HL-60/S4 (cell line): ENCODE data around the gene MPPED1.

ENCODE experiments used
- in situ Hi-C: fragments of 300-500 bp; cut with MboI; formaldehyde crosslinking; loops from 2 replicates; pipeline ENCODE4 v1.14.3; 2022; ENCODE audit warnings: low sequenced_read_pairs

Gene MPPED1

DNA sequence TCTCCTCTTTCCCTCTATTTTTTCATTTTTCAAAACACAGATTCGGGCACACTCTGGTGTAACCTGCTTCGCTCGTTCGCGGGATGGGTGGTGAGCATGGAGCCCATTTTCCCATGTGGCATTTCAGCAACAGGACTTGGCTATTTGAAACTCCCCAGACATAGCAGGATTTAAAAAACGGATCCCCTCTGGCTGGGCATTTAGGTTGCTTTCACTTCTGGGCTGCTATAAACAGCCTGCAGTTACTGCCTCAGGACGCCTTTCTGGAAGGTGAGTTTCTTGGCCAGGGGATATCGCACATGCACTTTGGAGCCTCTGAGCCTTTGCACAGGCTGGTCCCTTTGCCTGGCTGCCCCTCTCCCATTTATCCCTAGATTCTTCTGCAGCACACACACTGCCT lies 2.8 kb upstream of the MPPED1 start:
- in situ Hi-C loops: no loop called here

DNA sequence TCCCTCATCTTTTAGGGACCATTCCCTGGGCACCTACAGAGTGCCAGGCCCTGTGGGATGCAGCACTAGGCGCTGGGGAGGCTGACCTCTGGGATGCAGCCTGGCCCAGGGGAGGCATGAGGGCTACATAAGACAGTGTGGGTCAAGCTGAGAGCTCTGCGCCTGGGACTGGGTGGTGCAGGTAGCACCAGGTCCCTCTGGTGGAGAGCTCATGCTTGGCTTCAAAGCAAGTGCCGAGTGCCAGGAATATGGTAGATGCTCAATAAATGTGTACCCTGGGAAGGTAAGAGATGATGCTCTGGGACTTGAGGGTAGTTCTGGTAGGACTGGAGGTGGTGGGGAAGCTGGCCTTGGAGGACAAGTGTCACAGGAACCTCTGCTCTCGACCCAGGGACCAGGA lies 2.0 kb upstream of the MPPED1 start:
- in situ Hi-C loops: no loop called here

DNA sequence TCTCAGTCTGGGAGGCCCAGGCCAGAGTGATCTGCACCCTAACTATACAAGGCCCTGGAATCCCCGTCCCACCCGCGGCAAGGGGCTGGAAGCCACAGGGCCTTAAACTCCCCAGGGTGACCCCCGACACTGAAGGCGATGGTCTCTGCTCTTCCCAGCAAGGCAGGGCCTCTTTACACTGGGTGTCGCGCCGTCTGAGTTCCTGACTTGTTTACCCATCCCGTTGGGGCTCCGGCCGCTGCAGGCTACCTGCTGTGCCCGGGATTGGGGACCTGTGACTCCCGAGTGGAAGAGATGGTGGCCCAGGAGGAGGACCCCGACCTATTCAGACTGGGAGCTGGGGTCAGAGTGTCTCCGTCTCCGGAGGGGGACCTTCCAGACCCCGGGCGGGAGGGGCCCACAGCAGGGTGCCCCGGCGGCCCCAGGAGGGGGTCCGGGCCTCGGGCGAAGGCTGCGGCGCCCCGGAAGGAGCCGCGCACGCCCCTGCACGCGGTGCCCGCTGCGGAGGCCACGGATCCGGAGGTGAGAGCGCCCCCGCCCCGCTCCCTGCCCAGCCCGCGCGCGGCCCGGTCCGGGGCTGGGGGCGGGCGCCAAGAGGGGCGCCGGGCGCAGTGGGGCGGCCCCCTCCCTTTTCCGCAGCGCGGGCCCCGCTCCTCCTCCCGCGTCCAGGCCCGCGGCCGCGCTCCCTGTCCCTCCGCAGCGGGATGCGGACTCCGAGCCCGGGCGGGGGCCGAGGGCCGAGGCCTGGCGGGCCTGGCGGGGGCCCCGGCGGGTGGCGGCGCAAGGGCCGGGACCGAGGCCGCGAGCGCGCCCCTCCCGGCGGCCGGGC lies 560 bp upstream of the MPPED1 start:
- in situ Hi-C loops: no loop called here

DNA sequence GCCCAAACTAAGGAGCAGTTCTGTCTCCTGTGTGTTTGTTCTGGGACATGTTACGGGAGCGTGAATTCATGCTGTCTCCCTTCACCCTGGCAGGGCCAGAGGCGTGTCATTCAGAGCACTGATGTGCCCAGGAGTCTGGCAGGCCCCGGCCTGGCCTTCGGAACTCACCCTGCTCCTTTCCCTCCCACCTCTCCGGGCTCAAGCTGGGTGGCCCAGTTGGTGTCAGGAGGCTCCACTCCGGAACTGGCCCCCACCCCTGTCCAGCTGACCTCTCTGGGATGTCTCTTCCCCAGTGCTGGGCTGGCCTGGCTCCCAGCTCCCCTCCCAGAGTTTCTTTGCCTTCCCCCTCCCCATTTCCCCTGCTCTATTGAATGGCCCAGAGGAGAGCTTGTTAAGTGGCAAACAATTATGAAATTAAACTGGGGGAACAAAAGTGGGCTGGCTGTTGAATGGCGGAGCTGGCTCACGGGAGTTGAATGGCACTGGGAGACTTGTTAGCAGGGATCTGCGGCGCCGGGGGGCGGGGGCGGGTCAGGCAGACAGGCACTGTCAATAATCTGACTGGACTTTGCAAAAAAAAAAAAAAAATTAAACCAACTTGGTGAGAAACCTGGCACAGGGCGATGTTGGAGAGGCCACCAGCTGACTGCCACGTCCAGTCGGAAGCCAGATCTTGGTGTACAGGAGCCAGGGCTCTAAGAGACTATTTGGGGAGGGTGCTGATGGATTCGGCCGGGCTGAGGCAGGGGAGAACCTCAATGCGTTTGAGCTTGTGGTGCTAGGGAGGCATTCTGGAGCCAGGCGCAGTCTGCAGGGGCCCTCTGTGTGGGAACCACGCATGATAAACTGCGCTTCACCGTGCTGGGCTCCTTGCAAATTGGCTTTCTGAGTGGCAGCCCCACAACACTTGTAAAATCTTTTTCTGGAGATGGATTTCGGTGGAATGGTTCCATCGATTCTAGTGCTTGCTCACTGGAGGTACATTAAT lies 1.3 kb downstream of the MPPED1 start:
- in situ Hi-C loops: no loop called here

DNA sequence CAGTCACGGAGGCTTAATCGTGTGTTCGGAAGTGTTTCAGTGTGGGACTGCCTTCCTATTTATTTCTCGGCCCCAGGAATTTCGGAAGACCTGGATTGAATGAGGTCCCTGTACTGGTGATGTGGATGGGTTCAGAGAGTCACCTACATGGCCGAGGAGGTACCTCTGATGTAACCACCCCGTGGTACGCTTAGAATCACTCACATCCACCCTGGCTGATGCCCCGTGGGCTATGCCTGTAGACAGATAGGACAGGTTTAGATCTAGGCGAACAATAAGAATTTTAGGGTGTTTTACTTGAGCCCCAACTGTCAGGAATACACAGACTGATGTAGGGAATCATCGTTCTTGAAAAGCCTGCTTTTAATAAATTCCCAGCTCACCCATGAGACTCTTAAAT lies 2.0 kb downstream of the MPPED1 start:
- in situ Hi-C loops: no loop called here

DNA sequence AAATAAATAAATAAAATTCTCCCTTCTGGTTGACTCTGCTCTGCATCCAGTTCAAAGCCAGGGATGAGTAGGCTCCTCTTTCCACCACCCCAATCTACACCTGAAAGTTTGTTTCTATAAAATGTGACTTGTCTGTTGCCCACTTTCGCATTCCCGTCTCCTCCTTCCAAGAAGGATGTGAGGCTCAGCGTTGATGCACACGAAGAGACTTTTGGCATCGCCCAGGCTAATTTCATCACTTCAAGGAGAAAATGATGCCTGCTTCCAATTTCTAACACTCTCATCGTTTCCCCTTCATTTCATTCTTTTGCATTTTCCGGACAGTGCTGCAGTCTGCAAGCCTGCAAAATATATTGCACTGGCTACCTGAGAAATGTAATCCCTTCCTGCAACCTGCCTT lies 3.9 kb downstream of the MPPED1 start:
- in situ Hi-C loops: no loop called here

DNA sequence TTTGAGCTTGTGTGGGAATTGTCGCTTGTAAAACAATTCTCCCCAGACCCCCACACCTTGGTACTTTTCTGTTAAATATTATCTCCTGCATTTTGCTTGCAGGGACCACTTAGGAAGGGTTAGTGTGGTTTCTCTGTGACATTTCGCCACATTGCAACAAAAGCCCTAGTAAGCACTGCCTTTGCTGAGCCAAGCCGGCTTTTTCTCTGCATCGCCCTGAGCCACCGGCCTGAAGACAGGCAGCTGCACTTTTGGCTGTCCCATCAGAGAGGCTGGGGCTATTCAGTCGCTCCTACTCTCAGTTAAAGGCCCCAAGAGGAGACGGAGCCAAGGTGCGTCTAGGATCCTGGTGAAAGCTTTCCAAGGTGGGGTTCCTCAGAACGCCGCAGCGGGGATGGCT lies 5.7 kb downstream of the MPPED1 start:
- in situ Hi-C loops: no loop called here

DNA sequence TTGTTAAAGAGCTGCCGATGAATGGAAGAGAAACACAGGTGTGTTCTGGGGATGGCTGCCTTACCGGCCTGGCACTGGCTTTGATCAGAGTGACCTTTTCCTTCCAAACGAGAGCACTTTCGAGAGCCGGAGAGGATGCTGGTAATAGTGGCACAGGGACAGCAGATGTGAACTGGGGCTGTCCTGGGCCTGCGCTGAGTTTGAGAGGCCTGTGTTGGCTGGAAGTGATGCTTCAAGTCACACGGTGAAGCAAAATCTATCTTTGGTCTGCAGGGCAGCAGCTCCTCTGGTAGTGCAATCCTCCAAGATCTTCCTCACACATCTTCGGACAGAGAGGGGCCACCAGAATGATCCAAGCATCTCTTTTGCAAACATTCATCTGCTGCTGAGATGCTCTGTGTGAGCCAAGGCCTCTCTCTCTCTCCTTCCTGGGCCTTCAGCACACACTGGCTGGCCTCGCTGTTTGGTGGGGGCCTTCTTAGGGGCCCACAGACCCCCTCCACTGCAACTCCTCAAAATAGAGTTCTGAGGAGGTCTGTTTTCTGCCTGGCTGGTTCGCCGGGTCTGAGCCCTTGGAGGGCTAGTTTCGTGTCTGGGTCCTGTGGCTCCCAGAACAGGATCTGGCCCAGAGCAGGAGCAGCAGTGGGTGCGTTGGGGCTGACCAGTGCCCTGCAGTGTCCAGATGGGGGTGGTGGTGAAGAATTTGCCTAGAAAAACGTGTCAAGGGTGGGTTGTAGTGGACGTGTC lies 6.4 kb downstream of the MPPED1 start:
- in situ Hi-C loops: no loop called here

DNA sequence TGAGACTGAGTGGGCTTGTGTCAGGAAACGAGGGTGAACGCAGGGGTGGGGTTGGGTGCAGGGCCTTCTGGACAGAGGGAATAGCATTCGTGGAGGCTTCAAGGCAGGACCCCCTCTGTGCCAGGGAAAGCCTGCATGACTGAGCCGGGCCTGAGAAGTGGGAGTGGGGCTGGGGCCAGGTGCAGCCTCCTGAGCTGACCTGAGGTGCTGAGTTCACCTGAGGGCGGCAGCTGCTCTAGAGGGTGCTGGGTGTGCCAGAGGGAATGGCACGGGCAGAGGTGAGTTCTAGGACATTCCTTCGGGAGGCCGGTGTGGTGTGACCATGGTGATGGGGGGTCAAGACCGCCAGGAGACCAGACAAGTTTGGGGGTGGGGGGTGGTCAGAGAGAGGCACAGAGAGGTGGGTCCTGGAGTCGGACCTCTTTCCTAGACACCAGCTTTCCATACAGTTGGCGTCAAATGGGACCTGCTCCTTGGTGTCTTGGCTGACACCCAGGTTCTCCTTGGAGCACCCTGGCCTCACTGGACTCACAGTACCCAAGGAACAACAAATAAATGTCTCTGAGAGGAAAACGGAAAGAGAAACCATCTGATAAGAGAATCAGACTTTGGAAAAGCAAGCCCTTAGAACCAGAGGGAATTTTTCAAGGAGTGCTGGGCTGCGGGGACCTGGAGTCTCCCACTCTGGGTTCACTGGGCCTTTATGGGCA lies 7.7 kb downstream of the MPPED1 start:
- in situ Hi-C loops: no loop called here

DNA sequence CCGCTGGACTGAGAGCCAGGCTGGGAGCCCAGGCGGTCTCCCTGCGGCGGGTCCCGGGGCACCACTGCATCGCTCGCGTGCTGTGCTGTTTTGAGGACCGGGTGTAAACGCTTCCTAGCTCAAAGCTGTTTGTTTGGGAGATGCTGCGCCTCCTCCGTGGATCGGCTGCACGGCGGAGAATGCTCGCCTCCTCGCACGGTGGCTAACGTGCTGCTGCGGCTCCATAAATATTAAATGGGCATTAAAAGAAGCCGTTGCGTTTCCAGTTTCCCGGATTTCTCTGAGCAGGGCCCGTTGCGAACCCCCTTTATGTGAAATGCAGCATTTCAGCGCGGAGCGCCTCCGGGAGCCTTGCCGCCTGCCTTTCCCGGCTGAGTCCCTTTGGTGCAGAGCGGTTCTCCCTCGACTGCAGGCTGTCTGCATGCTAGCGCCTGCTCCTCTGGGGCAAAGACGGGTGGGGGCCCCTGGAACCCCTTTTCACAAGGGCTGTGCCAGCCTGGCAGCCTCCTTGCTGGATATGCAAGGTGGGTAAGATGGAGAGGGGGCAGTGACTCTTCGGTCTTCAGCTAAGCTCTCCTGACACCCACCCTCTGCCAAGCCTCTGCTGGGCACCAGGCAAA lies 9.3 kb downstream of the MPPED1 start:
- in situ Hi-C loops: no loop called here

DNA sequence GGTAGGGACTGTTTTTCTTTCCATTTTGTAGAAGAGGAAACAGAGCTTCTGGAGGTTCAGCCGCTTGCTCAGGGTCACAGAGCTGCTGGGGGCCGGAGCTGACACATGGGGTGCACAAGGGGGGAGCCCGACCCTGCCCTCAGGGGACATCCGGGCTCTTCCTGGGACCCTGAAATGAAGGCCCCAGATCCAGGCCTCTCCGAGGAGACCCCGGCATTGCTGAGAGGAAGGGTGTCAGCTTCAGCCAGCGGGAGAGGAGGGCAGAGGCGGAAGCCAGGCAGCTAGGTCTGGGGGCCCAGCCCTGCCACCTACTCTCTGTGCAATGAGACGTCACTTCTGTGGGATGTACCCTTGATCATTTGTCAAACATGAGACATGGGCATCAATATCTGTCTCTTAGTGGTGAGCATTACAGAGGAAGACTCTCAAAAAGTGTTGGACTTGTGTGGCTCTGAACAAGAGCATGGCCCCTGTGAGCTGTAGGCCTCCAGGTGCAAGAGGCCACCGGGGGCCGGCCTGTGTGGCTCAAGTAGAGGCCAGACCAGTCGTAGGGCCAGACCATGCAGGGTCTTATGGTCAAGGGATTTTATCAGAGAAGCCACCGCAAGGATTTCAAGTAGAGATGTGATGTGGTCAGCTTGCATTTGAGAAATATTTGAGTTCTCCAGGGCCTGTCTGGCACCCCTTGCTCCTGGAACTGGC lies 10.3 kb downstream of the MPPED1 start:
- in situ Hi-C loops: no loop called here

DNA sequence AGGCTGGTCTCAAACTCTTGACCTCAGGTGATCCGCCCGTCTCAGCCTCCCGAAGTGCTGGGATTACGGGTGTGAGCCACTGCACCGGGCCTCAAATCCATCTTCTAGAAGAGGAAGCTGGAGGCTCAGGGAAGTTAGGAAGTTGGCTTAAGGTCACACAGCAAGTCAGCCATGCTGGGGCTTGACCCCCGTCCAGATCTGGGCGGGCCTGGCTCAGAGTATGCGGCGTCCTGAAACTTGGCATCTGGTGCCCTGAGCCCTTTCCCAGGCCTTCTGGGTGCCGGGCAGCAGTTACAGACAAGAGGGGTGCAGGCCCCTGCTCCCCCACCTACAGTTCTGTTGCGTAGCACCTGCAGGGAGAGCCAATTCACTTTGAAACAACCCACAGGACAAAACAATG lies 11.2 kb downstream of the MPPED1 start:
- in situ Hi-C loops: no loop called here

DNA sequence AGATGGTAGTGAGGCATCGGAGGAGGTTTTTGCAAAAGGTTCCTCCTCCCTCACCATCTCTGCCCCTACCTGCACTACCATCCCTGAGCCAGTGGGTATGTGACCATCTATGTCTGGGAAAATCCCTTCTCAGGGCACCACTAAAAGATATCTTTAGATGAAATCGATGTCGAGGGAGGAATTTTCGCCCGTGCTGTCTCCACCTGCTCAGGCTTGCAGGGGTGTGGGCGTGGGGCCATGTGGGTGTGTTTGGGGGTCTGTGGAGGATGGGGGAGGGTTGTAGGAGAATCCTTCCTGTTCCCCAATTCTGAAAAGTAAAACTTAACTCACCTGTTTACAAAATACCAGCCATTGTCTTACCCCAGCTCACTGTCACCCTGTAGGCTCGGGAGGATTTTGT lies 12.4 kb downstream of the MPPED1 start:
- in situ Hi-C loops: no loop called here

DNA sequence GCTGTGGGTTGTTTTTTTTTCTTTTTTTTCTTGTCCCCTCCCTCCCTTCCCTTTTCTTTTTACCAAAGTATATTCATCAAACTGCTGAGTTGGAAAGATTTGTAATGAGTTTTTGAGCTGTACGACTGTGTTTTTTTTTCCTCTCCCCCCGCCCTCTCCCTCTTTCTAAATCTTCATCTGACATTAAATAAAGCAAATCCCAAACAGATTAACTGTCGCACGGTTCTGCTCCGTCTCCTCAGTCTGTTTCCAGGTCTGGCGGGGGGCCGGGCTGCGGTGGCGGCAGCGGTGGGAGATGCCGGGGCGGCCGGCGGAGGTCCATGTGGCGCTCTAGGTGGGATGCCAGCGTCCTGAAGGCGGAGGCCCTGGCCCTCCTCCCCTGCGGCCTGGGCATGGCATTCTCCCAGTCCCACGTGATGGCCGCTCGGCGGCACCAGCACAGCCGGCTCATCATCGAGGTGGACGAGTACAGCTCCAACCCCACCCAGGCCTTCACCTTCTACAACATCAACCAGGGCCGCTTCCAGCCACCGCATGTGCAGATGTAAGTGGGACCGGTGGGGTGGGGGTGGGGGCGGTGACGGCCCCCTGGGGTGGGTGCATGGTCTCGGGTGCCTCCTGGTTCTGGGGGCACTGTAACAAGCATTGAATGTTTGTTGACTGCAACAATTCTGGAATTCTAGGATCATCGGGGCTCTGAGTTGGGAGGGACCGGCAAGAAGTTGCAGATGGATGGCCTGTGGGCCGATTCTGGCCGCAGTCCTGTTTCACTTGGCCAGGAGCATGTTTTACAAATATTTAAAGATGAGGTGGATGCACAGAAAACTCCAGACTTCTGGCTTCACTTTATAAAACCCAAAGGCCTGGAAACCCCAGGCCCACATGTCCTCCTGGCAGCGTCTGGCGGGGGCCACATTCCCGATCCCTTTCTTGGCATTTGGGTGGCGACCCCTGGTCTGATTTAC lies 13.1 kb downstream of the MPPED1 start:
- in situ Hi-C loops: no loop called here

DNA sequence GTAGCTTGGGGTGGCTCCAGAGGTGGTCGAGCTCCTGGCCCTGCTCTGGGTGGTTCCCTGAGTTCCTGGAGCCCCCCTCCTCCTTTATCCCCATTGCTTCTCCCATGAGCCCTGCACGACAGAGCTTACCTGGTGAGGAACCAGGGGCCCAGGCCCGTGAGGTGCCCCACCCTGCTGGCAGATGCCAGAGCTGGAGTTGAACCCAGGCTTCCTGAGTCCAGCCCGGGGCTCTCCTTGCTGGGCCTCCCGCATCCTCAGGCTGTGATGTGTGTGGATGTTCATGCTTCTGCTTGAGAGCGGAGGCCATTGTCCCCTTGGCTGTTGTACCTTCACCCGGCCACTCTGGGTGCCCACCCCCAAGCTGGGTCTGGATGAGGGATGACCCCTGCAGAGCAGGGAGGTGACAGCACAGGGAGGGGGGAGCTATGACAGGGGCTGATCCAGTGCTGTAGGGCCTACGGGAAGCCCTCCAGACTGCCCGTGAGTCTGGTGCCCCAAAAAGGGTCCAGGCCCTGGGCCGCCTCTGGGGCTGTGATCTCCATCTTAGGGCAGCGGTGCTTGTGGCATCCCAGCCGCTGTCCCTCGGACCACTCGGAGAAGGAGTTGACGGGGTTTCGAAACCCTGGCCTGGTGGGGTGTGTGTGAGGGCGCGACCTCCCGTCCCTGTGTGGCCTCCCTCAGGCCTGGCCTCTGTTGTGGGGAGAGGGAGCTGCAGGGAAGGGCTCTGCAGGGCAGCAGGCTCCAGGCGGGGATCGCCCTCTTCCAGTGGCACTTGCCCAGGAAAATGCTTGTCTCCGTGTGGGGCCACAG lies 14.4 kb downstream of the MPPED1 start:
- in situ Hi-C loops: no loop called here

DNA sequence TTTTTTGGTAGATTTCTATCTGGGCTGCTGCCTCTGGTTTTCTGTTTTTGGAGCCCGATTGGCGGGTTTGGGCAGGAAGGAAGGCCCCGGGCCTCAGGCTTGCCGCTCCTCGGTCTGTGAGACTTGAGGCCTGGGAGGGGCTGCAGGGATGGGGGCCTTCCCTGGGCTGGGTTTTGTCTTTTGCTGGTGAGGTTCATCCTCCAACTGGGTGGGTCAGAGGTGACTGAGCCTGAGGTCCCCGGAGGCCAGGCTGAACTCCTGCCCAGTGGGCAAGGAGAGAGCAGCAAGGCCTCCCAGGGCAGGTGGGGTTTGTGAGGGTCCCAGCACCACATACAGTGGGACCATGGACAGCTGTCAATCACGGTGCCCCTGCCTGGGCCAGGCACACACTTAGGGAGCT lies 15.0 kb downstream of the MPPED1 start:
- in situ Hi-C loops: no loop called here

DNA sequence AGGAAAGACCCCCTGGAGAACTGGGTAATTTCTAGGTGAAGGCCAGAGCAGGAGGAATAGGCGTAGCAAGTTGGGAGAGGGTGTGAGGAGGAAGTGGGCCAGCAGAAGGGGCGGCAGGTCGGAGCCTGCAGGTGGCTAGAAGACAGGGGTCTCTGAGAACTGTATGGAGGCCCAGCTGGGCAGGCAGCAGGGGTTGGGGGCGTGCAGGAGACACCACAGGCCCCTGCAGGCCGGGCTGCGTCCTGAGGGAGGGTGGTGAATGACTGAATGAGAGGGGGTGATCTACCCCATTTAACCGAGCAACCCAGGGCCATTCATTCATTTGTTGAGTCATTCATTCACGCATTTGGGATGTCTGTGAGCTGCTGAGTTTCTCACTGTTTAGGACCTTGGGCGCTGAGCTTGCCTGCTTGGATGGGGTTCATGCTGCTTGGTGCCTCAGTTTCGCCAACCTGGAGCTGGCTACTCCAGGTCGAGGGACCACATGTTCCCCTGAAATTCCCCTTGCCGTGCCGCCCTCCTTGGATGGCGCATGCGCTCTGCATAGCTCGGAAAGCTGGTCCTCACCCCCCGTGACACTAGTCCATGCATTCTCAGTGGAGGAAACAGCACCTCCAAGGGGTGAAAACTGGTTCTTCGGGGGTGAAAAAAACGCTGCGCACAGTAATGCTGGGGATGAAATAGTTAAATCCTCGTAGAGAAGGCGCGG lies 15.6 kb downstream of the MPPED1 start:
- in situ Hi-C loops: no loop called here
